ENCODE data around the gene DNAJB1.
A peak's percentile ranks its signal among the peaks of the same experiment; 100 is the strongest.
"Not testable (repeated sequence)": the region's sequence is repeated elsewhere in the genome, so short reads cannot be mapped to it uniquely, and the experiment has no call there.

DNA sequence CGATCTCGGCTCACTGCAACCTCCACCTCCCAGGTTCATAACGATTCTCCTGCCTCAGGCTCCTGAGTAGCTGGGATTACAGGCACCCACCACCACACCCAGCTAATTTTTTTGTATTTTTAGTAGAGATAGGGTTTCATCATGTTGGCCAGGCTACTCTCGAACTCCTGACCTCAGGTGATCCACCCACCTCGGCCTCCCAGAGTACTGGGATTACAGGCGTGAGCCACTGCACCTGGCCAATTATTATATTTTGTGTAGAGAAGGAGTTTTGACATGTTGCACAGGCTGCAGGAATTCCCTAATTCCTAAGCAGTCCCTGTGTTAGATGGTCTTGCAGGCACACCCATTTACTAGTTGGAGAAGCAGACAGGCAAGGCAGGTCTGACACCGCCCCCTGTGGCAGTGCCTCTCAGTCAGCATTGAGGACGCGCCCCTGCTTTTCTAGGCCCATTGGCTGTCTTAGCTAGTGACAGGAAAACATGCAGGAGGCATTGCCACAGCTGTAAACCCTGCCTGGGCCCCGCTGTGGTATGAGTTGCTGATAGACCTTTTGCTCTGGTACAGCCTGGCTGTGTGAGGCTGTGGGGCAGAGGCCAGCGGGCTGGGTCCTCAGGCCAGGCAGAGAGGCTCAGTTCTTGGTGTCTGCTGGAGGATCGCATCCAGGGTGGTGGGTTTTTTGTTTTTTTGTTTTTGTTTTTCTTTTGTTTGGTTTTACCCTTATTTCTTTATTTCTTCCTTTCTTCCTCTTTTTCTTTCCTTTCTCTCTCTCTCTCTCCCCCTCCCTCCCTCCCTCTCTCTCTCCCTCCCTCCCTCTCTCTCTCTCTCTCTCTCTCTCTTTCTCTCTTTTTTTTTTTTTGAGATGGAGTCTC lies 33.2 kb upstream of the DNAJB1 start:
- TF ChIP-seq, protein P1, sequence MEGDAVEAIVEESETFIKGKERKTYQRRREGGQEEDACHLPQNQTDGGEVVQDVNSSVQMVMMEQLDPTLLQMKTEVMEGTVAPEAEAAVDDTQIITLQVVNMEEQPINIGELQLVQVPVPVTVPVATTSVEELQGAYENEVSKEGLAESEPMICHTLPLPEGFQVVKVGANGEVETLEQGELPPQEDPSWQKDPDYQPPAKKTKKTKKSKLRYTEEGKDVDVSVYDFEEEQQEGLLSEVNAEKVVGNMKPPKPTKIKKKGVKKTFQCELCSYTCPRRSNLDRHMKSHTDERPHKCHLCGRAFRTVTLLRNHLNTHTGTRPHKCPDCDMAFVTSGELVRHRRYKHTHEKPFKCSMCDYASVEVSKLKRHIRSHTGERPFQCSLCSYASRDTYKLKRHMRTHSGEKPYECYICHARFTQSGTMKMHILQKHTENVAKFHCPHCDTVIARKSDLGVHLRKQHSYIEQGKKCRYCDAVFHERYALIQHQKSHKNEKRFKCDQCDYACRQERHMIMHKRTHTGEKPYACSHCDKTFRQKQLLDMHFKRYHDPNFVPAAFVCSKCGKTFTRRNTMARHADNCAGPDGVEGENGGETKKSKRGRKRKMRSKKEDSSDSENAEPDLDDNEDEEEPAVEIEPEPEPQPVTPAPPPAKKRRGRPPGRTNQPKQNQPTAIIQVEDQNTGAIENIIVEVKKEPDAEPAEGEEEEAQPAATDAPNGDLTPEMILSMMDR (IDR thresholded peaks at IDR 0.05): peak; percentile 44
- TF ChIP-seq EZH2phosphoT487 (IDR thresholded peaks at IDR 0.05): not testable (repeated sequence)

Data from neural progenitor cell (in vitro differentiated cells).